ENCODE measurements around the gene LSM3.

LSM3 gene

DNA sequence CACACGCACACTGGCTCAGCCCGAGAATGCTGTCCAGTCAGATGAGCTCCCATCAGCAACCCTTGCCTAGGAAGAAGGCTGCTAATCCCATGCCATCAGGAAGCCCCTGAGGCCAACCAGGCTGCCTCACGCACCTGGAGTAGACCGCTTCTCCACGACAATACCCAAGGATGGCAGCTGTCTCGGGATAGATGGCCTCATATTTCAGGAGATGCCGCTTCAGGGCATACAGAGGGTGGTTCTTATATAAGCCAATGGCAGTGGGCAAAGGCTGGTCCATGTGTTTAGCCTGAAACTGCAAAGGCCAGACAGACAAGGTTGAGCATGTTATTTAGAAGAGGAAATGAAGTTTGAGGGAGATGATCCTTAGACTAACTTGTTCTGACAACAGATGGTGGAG lies 22.4 kb upstream of the LSM3 start:
- peaks cover 32% of the 10 kb centered on the region for H3K36me3 ChIP-seq (ENCODE audit: control insufficient read depth, insufficient read depth, low read length)
- H3K9me3 ChIP-seq (ENCODE audit: control insufficient read depth, low read length): no peaks in the 10 kb centered on the region
- H3K4me1 ChIP-seq (ENCODE audit: control insufficient read depth, insufficient read depth, low read length): no peaks in the 10 kb centered on the region
- H3K27ac ChIP-seq (ENCODE audit: insufficient read depth, low read depth, low read length, poor library complexity, severe bottlenecking): no peak overlapping the region
- no peaks in the 10 kb centered on the region for H3K27me3 ChIP-seq (ENCODE audit: control insufficient read depth, insufficient read depth, low read length, poor library complexity, severe bottlenecking)
- no peak overlapping the region for H3K4me3 ChIP-seq (ENCODE audit: insufficient read depth, low read depth, low read length)
- WGBS, 2 experiments: 95% methylated on average over 7 of the region's 7 CpGs

GRCh38 chr3:14156843-14157561 lies 21.6 kb upstream of the LSM3 start:
- H3K9me3 ChIP-seq (ENCODE audit: control insufficient read depth, low read length): no peaks in the 10 kb centered on the region
- H3K4me3 ChIP-seq (ENCODE audit: insufficient read depth, low read depth, low read length): no peak overlapping the region
- no peaks in the 10 kb centered on the region for H3K4me1 ChIP-seq (ENCODE audit: control insufficient read depth, insufficient read depth, low read length)
- WGBS, 2 experiments: 96 to 97% methylated on average over 13 of the region's 13 CpGs
- H3K27me3 ChIP-seq (ENCODE audit: control insufficient read depth, insufficient read depth, low read length, poor library complexity, severe bottlenecking): no peaks in the 10 kb centered on the region
- H3K27ac ChIP-seq (ENCODE audit: insufficient read depth, low read depth, low read length, poor library complexity, severe bottlenecking): no peak overlapping the region
- peaks cover 40% of the 10 kb centered on the region for H3K36me3 ChIP-seq (ENCODE audit: control insufficient read depth, insufficient read depth, low read length)

DNA sequence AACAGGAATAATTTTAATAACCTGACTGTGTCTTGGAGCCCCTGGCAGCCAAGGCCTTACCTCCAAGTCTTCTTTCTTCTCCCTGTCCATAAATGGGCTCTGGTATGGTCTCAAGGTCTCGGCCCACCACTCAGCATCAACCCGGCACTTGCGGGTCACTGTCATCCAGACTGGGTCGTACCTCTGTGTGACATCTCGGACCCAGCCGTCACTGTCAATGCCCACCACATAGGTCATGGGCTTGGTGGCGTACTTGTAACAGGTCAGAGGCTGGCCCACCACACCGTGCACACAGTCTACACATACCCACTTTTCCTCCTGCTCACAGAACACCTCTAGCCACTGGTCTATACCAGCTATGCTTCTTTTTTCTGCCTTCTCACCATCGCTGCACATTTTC lies 20.7 kb upstream of the LSM3 start:
- Histone ChIP-seq H3K27ac (ENCODE audit: insufficient read depth, low read depth, low read length, poor library complexity, severe bottlenecking) (no peak overlapping the region), H3K27me3 (ENCODE audit: control insufficient read depth, insufficient read depth, low read length, poor library complexity, severe bottlenecking) (no peaks in the 10 kb centered on the region), H3K4me1 (ENCODE audit: control insufficient read depth, insufficient read depth, low read length) (no peaks in the 10 kb centered on the region), H3K9me3 (ENCODE audit: control insufficient read depth, low read length) (no peaks in the 10 kb centered on the region), H3K4me3 (ENCODE audit: insufficient read depth, low read depth, low read length) (no peak overlapping the region), H3K36me3 (ENCODE audit: control insufficient read depth, insufficient read depth, low read length) (peaks cover 50% of the 10 kb centered on the region)
- WGBS, 2 experiments: 94 to 96% methylated on average over 9 of the region's 9 CpGs

DNA sequence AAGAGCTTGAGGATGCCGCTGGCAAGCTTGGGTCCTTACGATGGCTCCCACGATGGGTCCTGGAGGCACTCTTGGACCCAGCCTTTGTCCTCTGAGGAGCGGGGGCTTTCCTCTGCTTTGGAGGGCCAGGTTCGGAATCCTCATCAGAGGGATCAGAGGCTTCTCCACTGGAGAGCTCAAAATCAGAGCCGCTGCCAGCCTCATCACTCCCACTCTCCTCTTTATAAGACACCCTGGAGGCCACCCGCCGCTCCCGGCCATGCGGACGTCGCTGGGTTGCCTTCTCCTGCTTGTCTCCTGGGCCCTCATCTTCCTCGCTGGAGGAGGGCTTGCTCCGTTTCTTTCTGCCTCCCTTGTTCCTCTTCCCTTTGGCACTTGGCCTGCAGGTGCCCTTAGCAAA lies 20.2 kb upstream of the LSM3 start:
- H3K27ac ChIP-seq (ENCODE audit: insufficient read depth, low read depth, low read length, poor library complexity, severe bottlenecking): no peak overlapping the region
- H3K4me3 ChIP-seq (ENCODE audit: insufficient read depth, low read depth, low read length): no peak overlapping the region
- H3K27me3 ChIP-seq (ENCODE audit: control insufficient read depth, insufficient read depth, low read length, poor library complexity, severe bottlenecking): no peaks in the 10 kb centered on the region
- 93 to 95% methylated on average over 14 of the region's 14 CpGs for WGBS, 2 experiments
- H3K4me1 ChIP-seq (ENCODE audit: control insufficient read depth, insufficient read depth, low read length): no peaks in the 10 kb centered on the region
- H3K9me3 ChIP-seq (ENCODE audit: control insufficient read depth, low read length): no peaks in the 10 kb centered on the region
- peaks cover 54% of the 10 kb centered on the region for H3K36me3 ChIP-seq (ENCODE audit: control insufficient read depth, insufficient read depth, low read length)

GRCh38 chr3:14159426-14159825 lies 19.2 kb upstream of the LSM3 start:
- H3K4me3 ChIP-seq (ENCODE audit: insufficient read depth, low read depth, low read length): no peak overlapping the region
- no peaks in the 10 kb centered on the region for H3K27me3 ChIP-seq (ENCODE audit: control insufficient read depth, insufficient read depth, low read length, poor library complexity, severe bottlenecking)
- no peaks in the 10 kb centered on the region for H3K4me1 ChIP-seq (ENCODE audit: control insufficient read depth, insufficient read depth, low read length)
- H3K9me3 ChIP-seq (ENCODE audit: control insufficient read depth, low read length): no peaks in the 10 kb centered on the region
- no peak overlapping the region for H3K27ac ChIP-seq (ENCODE audit: insufficient read depth, low read depth, low read length, poor library complexity, severe bottlenecking)
- WGBS, 2 experiments: 96% methylated on average over 6 to 8 of the region's 8 CpGs
- peaks cover 64% of the 10 kb centered on the region for H3K36me3 ChIP-seq (ENCODE audit: control insufficient read depth, insufficient read depth, low read length)

DNA sequence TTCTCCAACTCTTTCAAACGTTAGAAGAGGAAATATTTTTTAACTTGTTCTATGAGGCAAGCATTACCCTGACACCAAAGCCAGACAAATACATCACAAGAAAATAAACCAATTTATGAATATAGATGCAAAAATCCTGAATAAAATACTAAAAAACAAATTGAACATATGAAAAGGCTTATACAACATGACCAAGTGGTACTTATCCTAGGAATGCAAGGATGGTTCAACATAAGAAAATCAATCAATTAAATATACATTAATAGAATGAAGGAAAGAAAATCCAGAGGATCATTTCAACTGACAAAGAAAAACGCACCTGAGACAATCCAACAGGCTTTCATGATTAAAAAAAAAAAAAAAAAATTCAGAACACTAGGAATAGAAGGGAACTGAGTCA lies 17.3 kb upstream of the LSM3 start:
- H3K4me3 ChIP-seq (ENCODE audit: insufficient read depth, low read depth, low read length): no peak overlapping the region
- peaks cover 74% of the 10 kb centered on the region for H3K36me3 ChIP-seq (ENCODE audit: control insufficient read depth, insufficient read depth, low read length)
- 100% methylated on average over 1 to 2 of the region's 2 CpGs for WGBS, 2 experiments

DNA sequence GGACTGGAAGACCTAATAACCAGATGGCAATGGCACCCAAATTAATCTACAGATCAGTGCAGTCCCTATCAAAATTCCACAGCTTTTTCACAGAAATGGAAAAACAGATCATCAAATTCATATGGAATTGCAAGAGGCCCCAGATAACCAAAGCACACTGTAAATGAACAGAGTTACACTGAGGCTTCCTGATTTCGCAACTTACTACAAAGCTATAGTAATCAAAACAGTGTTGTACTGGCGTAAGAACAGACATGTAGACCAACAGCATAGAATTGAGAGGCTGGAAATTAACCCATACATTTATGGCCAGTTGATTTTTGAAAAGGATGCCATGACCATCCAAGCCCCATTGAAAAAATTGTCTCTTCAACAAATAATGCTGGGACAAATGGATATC lies 16.4 kb upstream of the LSM3 start:
- Histone ChIP-seq H3K4me1 (ENCODE audit: control insufficient read depth, insufficient read depth, low read length) (no peaks in the 10 kb centered on the region), H3K9me3 (ENCODE audit: control insufficient read depth, low read length) (no peaks in the 10 kb centered on the region), H3K27ac (ENCODE audit: insufficient read depth, low read depth, low read length, poor library complexity, severe bottlenecking) (no peak overlapping the region), H3K36me3 (ENCODE audit: control insufficient read depth, insufficient read depth, low read length) (peaks cover 75% of the 10 kb centered on the region), H3K27me3 (ENCODE audit: control insufficient read depth, insufficient read depth, low read length, poor library complexity, severe bottlenecking) (no peaks in the 10 kb centered on the region), H3K4me3 (ENCODE audit: insufficient read depth, low read depth, low read length) (no peak overlapping the region)
- 88 to 98% methylated on average over 2 of the region's 2 CpGs for WGBS, 2 experiments

More for the DNA sequence above, 17.3 kb upstream of the LSM3 start:
- no peaks in the 10 kb centered on the region for H3K4me1 ChIP-seq (ENCODE audit: control insufficient read depth, insufficient read depth, low read length)
- H3K9me3 ChIP-seq (ENCODE audit: control insufficient read depth, low read length): no peaks in the 10 kb centered on the region
- H3K27me3 ChIP-seq (ENCODE audit: control insufficient read depth, insufficient read depth, low read length, poor library complexity, severe bottlenecking): no peaks in the 10 kb centered on the region
- no peak overlapping the region for H3K27ac ChIP-seq (ENCODE audit: insufficient read depth, low read depth, low read length, poor library complexity, severe bottlenecking)

DNA sequence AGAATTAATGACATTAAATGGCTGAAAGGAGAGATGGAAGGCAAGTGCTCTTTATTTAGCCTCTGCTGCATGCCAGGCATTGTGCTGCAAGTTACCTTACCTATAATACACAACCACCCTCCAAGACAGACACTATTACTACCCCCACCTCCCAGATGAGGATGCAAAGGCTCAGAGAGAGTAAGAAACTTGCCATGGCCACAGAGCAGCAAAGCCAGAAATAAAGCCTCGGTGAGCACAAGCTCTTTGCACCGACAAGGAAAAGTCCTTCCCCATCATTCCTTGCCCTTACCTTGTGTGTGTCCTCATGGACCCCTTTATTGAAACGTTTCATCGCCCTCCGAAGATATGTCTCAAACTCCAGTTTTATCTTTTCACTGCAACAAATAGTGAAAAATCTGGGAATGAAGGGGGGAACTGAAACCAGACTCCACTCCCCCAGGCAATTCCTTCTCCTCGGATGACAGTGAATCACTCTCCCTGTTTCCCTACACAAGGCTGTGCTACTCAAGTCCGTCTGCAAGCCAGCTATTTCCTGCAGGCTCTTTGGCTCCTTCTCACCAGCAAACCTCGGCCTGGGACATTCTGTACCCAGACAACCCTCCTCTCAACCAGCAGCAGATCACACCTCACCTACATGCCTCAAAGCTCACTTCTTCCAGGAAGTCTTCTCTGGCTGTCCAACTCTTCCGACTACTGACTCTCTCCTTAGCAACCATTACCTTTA lies 11.6 kb upstream of the LSM3 start:
- no peaks in the 10 kb centered on the region for H3K27me3 ChIP-seq (ENCODE audit: control insufficient read depth, insufficient read depth, low read length, poor library complexity, severe bottlenecking)
- H3K27ac ChIP-seq (ENCODE audit: insufficient read depth, low read depth, low read length, poor library complexity, severe bottlenecking): no peak overlapping the region
- H3K4me1 ChIP-seq (ENCODE audit: control insufficient read depth, insufficient read depth, low read length): no peaks in the 10 kb centered on the region
- peaks cover 79% of the 10 kb centered on the region for H3K36me3 ChIP-seq (ENCODE audit: control insufficient read depth, insufficient read depth, low read length)
- 94 to 97% methylated on average over 9 of the region's 9 CpGs for WGBS, 2 experiments
- no peak overlapping the region for H3K4me3 ChIP-seq (ENCODE audit: insufficient read depth, low read depth, low read length)
- no peaks in the 10 kb centered on the region for H3K9me3 ChIP-seq (ENCODE audit: control insufficient read depth, low read length)

DNA sequence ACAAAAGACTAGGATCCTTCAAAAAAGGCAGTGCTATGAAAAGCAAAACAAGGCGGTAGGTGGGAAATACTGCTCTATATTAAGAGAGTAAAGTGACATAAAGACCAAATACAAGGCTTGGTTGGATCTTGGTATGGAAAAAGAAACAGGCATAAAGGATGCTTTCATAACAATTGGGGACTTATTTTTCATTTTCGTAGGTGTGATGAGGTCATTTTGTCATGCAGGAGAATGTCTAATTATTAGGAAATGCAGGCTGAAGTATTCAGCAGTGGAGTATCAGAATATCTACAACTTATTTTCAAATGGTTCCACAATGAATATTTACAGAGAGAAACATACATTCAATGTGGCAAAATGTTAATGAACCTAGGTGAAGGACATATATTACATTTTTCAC lies 9.2 kb upstream of the LSM3 start:
- WGBS, 2 experiments: 95% methylated on average over 2 of the region's 2 CpGs
- Histone ChIP-seq H3K27me3 (ENCODE audit: control insufficient read depth, insufficient read depth, low read length, poor library complexity, severe bottlenecking) (no peaks in the 10 kb centered on the region), H3K4me1 (ENCODE audit: control insufficient read depth, insufficient read depth, low read length) (no peaks in the 10 kb centered on the region), H3K36me3 (ENCODE audit: control insufficient read depth, insufficient read depth, low read length) (peaks cover 62% of the 10 kb centered on the region), H3K9me3 (ENCODE audit: control insufficient read depth, low read length) (no peaks in the 10 kb centered on the region), H3K4me3 (ENCODE audit: insufficient read depth, low read depth, low read length) (no peak overlapping the region), H3K27ac (ENCODE audit: insufficient read depth, low read depth, low read length, poor library complexity, severe bottlenecking) (no peak overlapping the region)

DNA sequence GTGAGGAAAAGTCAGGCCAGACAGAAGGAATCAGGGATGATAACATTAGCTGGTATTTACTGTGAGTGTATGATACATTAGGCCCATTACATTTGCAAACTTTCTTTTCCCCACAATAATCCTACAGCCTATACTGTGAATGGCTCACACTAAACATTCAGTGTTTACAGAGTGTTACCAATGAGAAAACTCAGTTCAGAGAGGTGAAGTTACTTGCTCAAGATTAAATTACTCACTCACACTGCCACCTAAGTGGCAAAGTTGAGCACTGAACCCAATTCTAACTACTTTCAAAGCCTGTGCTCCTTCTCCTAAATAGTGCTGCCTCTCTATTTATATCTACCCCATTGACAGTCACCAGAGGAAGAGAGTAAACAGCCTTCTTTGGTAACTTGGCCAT lies 8.7 kb upstream of the LSM3 start:
- H3K4me1 ChIP-seq (ENCODE audit: control insufficient read depth, insufficient read depth, low read length): no peaks in the 10 kb centered on the region
- no peaks in the 10 kb centered on the region for H3K27me3 ChIP-seq (ENCODE audit: control insufficient read depth, insufficient read depth, low read length, poor library complexity, severe bottlenecking)
- H3K4me3 ChIP-seq (ENCODE audit: insufficient read depth, low read depth, low read length): no peak overlapping the region
- H3K9me3 ChIP-seq (ENCODE audit: control insufficient read depth, low read length): no peaks in the 10 kb centered on the region
- H3K27ac ChIP-seq (ENCODE audit: insufficient read depth, low read depth, low read length, poor library complexity, severe bottlenecking): no peak overlapping the region
- H3K36me3 ChIP-seq (ENCODE audit: control insufficient read depth, insufficient read depth, low read length): peaks cover 59% of the 10 kb centered on the region
